ENCODE measurements around the gene MAPKAPK2.
"Not testable (repeated sequence)": the region's sequence is repeated elsewhere in the genome, so short reads cannot be mapped to it uniquely, and the experiment has no call there.

MAPKAPK2 gene

DNA sequence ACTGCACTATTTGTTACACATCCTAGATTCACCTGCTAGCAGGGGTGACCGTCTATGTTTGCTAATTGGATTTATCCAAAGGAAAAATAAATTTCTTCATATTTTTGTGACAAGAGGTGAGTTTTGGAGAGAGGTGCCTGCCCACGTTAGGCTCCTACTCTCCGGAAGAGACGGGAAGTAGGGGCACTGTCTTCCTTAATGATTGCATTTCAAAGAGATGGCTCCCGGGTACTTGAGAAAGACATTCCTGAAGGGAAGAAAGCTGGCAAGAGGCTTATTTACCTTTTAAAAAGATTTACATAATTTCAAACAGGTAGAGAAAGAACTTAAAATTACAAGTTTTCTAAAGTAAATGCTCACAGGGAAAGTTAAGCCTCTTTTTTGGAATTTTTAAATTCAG lies 67.2 kb downstream of the MAPKAPK2 start:
- no peak for DNase-seq

DNA sequence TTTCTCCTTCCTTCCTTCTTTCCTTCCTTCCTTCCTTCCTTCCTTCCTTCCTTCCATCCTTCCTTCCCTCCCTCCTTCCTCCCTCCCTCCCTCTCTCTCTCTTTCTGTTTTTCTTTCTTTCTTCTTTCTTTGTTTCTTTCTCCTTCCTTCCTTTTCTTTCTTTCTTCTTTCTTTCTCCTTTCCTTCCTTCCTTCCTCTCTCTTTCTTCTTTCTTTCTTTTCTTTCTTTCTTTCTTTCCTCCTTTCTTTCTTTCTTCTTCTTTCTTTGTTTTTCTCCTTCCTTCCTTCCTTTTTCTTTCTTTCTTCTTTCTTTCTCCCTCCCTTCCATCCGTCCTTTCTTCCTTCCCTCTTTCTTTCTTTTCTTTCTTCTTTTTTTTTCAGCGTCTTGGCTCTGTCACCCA lies 67.8 kb downstream of the MAPKAPK2 start:
- no peak for DNase-seq

DNA sequence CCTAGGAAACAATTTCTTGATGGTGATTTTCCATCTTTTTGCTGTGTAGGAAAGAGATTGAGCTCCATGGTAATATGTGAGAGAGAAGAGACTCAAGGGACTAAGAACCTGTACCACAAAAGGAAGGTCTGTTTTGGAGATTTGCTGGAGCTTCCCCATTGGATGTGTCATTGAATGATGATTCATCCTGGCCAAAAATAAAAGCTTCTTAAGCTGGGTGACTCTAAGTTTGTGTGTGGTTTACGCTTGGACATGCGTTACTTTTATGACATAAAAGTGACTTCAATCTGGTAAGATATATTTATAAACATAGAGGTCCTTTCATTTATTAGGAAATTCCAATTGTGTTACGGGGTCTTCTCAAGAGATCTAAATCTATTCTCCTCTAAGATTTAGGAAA lies 68.4 kb downstream of the MAPKAPK2 start:
- DNase-seq: no peak

DNA sequence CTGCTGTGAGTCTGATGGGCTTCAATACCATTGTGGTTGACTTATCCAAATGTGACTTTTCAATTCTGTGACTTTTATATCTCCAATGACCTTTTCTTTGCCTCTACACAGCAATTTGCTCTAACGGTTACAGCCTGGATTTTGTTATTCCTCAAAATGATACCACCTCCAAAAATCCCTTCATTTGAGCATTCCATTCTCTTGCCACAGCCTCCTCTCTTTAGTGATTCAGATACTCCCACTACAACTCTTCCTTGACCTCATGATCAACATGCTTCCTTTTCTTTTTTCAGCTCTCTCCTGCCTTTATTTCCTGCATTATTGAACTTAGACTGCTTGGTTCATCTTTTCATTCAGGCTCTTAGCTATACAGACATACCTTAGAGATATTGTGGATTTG lies 69.3 kb downstream of the MAPKAPK2 start:
- DNase-seq: no peak

DNA sequence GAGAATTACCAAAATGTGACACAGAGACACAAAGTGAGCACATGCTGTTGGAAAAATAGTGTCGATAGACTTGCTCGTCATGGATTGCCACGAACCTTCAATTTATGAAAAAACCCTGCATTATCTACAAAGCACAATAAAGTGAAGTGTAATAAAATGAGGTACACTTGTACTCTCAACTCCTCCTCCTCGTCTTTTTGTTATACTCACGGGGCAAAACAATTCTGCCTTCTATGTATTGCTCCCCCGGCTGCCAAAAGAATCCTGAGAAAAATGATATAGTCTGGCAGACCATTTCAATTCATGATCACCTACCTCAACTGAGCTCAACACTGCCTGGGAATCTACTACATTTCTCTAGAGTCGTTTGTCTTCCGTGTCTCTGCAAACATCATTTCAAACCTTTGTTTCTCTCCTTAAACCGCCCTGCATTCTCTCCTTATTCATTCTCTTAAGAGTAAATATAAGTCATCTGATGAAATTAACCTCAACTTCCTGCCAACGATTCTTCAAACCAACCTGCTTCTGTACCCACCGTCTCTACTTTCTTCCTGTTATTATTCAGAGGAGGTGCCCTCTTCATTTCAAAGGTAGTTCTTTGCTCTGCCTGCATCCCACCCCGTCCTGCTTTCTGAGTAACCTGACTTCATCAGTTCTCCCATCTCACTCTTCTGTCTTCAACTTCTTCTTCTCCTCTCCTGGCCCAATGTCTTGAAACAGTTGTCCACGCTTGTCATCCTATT lies 73.0 kb downstream of the MAPKAPK2 start:
- DNase-seq: no peak

DNA sequence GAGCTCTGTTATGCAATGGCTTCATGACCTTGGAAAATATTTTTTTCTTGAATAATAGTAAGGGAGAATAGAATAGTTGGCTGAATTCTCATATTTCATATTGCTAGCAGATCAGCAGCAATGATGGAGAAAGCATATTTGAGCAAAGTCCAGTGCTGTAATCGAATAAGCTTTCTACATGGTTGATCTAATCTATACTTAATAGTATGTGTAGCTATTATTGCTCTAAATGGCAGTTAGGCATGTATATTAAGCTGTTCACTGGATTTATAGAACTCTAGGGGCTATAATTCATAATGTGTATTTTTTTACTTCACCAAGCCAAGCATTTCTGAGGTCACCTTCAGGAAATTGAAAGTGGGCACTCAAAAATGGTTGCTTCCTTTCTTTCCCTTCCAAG lies 75.9 kb downstream of the MAPKAPK2 start:
- DNase-seq: no peak

DNA sequence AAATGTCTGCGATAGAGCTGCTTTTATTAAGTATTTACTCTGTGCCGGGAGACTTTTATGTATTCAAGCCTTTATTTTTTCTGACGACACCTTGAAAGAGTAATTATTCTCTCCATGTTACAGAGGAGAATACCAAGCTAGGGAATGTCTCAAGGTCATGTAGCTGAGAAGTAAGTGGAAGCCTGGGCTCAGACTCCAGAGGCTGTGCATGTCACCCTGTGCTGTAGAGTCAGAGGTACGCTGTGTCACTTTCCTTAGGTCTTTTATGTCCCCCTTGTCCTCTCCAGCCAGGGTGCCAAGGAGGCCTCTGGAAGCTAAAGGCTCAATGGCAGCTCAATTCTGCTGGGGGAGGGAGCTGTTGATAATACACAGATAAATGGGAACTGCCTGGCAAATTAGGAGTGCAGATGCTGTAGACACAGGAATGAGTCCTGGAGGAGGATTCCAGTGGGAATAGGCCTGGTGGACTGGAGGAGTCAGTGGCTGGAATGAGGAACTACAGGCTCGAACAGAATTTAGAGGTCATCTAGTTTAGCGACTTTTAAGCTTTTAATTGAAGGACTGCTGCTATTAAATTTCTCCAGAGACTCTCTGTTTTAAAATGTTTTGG lies 76.6 kb downstream of the MAPKAPK2 start:
- DNase-seq: no peak

DNA sequence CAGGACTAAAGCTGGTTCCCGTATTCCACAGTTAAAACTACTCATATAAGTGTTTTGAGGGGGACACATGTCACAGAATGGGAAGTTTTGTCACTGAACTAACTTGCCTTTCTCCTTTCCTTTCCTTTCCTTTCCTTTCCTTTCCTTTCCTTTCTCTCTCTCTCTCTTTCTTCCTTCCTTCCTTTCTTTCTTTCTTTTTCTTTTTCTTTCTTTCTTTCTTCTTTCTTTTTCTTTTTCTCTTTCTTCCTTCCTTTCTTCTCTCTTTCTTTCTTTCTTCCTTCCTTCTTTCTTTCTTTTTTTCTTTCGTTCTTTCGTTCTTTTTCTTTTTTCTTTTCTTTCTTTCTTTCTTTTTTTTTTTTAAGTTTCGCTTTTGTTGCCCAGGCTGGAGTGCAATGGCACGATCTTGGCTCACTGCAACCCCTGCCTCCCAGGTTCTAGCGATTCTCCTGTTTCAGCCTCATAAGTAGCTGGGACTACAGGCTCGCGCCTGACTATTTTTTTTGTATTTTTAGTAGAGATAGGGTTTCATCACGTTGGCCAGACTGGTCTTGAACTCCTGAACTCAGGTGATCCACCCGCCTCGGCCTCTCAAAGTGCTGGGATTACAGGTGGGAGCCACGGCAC lies 78.1 kb downstream of the MAPKAPK2 start:
- DNase-seq: not testable (repeated sequence)

DNA sequence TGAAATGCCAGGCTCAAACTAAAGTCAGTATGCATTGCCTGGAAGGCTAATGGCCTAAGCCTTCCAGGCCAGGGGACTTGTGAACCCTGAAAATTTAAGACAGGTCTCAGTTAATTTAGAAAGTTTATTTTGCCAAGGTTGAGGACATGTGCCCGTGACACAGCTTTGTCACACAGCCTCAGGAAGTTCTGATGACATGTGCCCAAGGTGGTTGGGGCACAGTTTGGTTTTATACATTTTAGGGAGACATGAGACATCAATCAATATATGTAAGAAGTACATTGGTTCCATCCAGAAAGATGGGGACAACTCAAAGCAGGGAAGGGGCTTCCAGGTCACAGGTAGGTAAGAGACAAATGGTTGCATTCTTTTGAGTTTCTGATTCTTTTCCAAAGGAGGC lies 81.1 kb downstream of the MAPKAPK2 start:
- not testable (repeated sequence) for DNase-seq

DNA sequence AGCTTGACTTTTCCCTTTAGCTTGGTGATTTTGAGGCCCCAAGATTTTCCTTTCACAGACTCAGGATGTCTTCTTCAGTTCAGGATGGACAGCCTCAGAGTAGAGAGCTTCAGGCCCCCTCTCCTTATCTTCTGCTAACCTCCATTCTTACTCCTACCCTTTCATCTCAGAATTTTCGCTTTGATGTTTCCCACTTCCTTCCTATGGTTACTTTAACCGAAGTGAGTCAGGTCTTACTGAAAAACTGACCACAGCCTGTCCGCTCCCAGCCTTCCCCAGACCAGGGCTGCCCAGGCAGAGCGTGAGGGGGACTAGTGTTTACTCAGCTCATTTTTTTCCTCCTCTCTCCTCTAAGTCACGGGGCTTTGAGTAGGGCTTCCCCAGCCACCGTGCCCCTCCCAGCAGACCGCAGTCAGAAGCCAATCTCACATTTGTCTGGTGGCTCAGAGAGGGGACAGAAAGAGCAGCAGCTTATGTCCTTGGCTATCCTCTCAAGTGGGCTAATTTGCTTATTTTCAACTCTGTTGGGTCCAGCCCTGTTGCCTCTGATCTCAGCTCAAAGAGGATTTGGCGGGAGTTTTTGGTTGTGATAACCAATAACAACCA lies 81.6 kb downstream of the MAPKAPK2 start:
- no peak for DNase-seq

DNA sequence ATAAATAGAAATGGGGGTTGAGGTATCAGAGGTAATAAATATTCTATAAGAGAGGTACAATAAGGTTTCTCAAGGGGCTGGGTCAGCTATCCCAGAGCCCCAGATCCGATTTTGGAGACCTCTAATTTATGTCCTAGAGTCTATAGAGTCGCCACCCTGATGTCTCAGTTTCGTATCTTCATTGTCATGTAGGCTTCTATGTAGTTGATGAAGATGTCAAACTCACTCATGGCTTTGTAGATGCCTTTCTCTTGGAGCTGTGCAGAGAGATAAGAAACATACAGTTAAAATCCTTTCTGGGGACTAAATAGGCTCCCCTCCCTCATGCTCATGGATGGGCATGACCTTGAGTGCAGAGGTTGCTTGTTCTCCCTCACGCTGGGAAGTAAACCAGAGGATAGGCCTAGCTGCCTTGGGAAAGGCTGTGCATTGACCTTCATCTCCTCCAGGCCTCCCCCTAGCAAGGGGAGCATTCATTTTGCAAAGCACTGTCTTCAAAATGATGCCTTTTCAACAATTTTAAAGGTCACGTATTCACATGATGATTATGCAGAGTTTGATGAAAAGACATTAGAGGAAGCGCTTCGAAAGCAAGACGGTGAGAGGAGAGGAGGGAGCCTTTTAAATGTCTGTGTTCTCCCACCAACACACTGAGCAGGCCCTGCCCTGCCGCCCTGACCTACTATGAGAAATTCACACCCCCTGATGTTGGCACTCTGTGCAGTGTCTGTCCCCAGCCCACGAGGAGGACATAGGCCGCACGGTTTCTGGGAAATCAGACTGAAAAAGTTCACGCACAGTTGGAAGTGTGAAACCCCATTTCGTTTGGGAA lies 84.0 kb downstream of the MAPKAPK2 start:
- no peak for DNase-seq

DNA sequence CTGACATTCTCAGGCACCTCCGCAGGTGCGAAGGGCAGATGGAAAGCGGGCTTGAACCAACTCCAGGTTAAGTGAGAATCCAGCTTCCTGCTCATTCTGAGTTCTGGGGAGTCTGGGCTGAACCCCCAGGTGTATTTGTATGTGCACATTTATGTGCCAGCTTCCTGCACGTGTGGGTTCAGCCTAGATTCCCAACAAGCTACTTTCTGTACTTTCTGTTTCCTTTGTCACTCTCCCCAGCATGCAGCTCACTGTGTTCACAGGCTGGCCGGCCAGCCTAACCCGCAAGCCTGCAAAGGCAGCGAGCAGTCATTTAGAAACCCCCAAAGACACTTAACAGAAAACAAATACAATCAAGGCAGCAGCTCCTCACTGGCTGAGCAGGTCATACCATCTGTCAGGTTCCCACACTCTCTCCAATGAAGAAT lies 84.6 kb downstream of the MAPKAPK2 start:
- no peak for DNase-seq

DNA sequence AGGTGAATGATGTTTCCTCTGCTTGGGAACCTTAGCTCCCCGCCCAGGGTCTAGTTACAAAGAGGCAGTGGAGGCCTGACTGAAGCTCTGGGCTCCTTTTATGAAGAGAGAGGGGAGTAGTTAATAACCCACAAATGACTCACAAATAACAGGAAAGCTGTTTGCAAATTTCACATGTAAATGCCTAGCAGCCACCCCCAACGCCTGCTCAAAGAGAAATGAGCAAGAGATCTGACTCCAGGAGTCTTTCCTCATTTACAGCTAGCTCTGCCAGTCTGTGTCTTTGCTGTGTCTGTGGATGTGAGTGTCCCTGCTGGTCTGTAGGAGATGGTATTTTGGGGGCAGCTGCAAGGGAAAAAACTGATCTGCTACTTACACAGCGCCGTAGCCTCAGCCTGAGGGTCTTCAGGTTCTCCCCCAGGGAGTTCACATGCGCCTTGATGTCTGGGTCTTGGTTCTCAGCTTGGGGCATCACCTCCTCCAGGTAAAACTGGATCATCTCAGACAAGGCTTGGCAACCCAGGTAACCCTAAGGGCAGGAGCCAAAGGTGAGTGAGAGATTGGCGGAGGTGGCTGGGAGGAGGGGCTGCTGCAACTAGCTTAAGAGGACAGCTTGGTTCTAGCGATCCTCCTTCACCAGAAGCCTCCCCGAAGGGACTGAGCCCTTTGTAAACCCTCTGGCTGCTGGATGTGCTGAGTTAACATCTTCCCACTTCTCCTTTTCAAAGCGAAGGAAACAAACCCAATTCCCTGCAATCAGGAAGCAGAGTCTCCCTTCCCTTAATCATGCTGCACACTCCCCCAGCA lies 86.0 kb downstream of the MAPKAPK2 start, which contains the start of gene IL19:
TSS of gene IL19 (plus strand) at position 243 of the 807 bp plus-strand sequence. CDS start 65,890 bp downstream, outside the sequence.
- no peak for DNase-seq

DNA sequence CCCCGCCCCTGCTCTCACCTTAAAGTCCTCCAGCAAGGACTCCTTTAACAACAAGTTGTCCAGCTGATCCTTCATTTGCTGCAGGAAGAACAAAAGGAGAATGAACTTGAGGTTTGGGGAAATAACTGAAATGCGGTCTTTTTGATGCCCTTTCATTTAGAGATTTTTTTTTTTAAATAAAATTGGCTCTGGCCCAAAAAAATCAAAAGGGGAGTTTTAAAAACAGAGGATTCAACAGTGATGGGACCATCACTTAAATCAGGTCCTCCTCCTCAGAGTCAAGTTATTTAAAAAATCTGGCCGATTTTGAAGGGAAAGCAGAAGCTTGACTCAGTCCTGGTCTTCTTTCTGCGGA lies 86.6 kb downstream of the MAPKAPK2 start:
- no peak for DNase-seq

DNA sequence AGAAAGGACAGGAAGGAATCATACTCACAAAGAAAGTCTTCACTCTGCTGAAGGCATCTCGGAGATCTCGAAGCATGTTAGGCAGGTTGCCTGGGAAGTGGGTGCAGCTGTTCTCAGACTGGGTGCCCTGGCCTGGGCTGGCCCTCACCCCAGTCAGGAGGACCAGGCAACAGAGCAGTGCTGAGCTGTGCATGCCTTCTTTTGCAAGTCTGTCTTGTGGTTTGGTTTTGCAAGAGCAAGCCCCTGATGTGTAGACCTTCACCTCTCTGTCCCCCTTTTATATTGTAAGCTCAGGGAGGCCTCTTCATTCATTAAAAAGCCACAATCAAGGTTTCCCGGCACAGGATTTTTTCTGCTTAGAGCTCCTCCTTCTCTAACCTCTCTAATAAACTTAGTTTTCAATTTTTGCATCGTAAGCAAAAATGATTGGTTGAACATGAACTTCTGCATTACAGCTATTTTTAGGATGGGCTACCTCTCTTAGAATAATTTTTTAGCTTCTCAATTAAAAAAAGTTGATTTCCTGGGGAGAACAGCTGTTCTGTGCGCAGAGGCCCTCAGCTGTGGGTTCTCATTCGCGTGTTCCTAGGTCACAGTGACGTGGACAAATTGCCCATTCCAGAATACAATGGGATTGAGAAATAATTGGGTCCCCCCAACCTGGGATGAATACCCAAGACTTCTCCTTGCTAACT lies 87.7 kb downstream of the MAPKAPK2 start, which contains the start of gene IL10:
TSS of gene IL10 (minus strand) at position 252 of the 695 bp plus-strand sequence. CDS start at position 193, 59 bp downstream.
- no peak for DNase-seq

DNA sequence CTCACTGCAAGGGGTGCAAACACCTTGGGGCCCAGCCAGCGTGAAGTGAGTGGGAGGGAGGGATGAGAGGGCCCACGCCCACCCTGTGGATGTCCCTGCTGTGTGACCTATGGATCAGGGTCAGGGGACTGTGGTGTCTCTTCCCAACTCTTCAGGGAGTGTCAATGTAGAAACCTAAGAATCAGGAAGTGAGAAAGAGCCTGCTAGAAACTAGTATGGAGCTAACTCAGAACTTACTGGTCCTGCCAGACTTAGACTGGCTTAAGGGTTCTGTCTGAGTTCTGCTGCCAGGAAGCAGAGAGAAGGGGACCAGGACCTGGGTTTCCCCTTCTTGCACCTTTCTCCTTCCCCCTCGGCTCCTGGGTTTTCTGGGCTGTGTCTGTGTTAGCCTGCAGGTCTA lies 89.4 kb downstream of the MAPKAPK2 start:
- no peak for DNase-seq

DNA sequence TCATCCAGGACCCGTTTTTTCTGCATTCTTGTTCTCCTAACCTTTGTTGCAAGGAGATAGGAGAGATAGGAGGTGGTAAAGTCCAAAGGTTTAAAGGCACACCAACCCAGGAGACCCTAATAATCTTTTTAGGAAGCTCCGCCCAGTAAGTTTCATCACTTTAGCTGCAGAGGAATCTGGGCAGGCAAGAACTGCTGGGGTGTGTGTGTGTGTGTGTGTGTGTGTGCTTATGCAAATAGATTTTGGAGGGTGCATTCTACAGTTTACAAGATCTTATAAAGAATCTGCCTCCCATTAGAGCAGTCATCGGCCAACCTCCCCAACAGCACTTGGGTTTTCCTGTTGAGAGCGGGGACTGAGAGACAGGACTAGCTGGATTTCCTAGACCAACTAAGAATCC lies 91.5 kb downstream of the MAPKAPK2 start:
- no peak for DNase-seq

DNA sequence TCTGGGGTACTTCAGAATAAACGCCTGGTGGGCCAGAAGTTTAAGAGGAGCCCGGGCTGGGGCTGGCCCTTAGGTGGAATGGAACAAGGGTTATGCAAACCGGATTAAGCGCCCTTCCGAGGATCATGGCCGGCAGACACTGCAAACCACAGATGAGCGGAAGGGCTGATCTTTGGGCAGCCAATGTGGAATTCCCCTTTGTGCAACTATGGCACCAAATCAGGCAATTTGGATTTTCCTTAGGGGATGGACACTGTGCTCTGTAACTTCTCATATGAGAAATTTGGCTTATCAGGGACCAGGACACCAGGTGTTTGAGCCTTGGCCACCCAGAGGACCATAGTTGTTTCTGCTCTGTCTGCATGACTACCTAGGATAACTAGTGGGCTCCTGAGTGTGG lies 93.3 kb downstream of the MAPKAPK2 start:
- DNase-seq: no peak

DNA sequence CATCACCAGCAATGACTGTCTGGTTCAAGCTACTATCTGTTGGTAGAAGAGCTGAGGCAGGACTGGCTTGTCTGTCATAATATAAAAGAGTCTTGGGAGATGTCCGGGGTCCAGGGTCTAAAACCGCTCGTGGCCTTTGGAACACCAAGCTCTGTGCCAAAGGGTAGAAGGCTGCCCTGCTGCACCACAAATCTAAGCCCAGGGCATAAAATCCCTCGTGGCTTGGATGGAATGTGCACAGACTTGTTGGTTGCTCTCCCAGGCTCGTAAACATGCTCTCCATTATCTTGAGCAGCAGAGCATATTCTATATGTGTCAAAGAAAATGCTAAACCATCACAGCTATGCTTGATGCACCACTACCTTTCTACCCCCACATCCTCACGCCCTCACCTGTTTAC lies 94.2 kb downstream of the MAPKAPK2 start:
- DNase-seq: not testable (repeated sequence)

DNA sequence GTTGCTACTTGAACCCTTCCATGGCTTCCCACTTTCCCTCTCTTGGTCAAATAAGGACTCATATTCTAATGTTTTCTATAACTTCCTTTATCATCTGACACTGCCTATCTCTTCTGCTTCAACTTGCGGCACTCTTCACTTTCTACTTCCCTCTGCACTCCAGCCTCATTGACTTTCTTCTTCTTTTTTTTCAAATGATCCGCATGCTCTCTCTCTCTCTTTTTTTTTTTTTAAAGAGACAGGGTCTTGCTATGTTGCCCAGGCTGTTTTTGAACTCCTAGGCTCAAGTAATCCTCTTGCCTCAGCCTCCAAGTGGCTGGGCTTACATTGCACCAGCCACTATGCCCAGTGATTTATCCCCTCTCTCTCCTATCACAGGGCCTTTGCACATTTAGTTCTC lies 94.9 kb downstream of the MAPKAPK2 start:
- no peak for DNase-seq

DNA sequence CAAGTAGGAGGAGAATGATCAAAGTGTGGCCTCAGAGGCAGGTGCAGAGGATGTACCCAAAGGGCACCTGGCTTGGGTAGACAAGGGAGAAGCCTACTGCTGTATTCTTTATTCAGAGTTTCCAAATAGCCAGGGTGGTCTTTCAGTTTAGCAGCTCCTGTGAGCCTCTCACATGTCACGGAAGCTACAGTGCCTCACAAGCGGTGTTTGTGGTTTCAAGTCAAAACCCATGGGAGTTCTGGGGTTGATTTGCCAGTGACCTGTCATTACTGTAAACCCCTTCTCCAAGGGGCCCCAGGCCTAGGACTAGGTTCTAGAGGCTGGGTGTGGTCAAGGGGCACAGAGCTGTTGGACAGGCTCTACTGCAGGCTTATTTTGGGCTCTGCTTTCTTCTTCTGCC lies 97.7 kb downstream of the MAPKAPK2 start:
- DNase-seq: no peak

Data from eye (tissue), 1 donor.